ENCODE results near the gene TBC1D1. TPM values are rescaled to one million over a fixed set of nuclear protein-coding genes. Genes with fewer than 3 reads are reported as not detected.

The TBC1D1 gene
- total RNA-seq, 1 donor from 2014 or later, result 56.5 TPM

DNA sequence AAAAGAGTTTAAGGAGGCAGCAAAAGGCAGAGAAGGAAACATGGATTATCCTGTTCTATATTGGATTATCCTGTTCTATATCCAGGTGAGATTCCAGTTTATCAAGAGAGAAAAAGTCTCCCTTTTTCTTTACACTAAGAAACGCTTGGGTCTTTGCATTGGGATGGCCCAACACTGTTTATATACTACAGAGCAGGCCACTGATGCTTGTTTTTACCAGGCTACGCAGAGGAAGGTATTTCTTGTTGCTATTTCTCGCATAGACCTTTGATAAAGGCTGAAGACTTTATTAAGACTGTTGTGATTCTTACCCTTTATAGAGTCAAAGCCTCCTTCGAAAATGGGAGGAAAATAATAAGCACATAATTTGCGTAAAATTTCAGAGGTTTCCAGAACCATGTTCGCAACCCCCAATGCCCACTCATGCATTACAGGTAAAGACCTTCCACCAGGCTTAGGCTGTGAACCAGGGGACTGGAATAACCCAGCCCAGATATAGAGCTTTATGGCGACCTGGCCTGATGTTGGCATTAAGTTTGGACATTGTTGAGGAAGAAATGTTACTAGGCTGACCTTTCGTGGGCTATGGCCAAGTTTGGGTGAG, 287.6 kb downstream of the TBC1D1 start:
- Histone ChIP-seq H3K27me3 (ENCODE audit: low read depth) (no peaks in the 10 kb centered on the region), H3K36me3 (no peaks in the 10 kb centered on the region), H3K4me3 (no peak overlapping the region), H3K9me3 (no peaks in the 10 kb centered on the region), H3K27ac (no peak overlapping the region), H3K4me1 (peaks cover 46% of the 10 kb centered on the region)
- DNase-seq, result no peak
- no peak for ATAC-seq
- intact Hi-C loops (cut with DNase I), result no loop called here
- no peak for TF ChIP-seq CTCF (IDR thresholded peaks at IDR 0.05)

DNA sequence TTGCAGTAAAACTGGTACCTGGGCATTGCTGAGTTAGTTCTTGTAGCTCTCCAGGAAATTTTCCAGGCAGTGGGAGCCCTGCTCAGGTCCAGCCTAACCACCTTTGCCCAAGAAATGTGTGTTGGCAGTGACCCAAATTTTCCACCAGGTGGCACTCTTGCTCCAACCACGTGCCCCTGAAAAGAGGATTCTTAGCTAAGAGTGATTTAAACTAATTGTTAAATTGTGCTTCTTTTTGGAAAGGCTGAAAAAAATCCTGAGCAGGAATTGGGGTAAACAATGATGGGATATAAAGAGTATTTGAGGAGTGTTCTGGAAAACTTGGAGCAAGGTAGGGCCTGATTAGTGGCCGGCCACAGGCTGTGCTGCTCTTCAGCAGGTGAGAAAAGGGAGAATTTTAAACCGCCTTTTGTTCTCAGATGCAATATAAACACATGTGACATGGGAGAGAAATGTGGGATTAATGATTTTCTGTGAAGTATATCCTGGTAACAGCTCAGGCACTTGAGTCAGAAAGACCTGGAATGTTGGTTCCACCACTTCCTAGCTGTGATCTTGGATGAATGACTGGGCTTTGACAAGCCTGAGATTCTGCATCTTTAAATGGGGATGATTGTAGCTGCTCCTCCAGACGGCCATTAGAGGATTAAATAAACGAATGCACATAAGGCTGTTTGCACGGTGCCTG, 288.9 kb downstream of the TBC1D1 start:
- H3K9me3 ChIP-seq, result no peaks in the 10 kb centered on the region
- H3K27ac ChIP-seq, result no peak overlapping the region
- H3K4me1 ChIP-seq, result peaks cover 46% of the 10 kb centered on the region
- intact Hi-C loops (cut with DNase I), result no loop called here
- ATAC-seq (peak; percentile 71 to 76), DNase-seq (peak; percentile 62)
- no peaks in the 10 kb centered on the region for H3K27me3 ChIP-seq (ENCODE audit: low read depth)
- TF ChIP-seq CTCF (IDR thresholded peaks at IDR 0.05), result peak; percentile 96
- no peaks in the 10 kb centered on the region for H3K36me3 ChIP-seq
- no peak overlapping the region for H3K4me3 ChIP-seq

GRCh38 chr4:38180456-38180855, 289.6 kb downstream of the TBC1D1 start:
- Histone ChIP-seq H3K27ac (no peak overlapping the region), H3K9me3 (no peaks in the 10 kb centered on the region), H3K4me3 (no peak overlapping the region), H3K36me3 (no peaks in the 10 kb centered on the region), H3K4me1 (peaks cover 41% of the 10 kb centered on the region), H3K27me3 (ENCODE audit: low read depth) (no peaks in the 10 kb centered on the region)
- DNase-seq (no peak), ATAC-seq (no peak)
- no peak for TF ChIP-seq CTCF (IDR thresholded peaks at IDR 0.05)
- intact Hi-C loops (cut with DNase I), result no loop called here

DNA sequence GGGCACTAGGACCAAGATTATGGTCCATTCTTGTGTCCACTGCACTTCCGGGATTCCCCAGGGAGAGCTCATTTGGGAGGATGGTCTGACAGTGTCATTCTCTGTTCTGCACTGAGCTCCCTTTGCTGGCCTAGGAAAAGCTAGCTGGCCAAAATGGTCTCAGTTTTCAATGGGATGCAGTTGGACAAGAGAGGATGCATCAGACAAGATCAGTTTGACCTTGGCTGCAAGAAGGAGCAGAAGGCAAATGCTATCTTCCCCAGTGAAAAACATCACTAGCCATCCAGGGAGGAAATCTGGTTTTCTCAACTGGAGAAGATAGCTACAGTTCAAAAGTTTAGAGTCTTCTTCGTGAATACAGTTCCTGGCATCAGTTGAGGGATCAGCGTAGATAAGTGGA, 290.4 kb downstream of the TBC1D1 start:
- Histone ChIP-seq H3K9me3 (no peaks in the 10 kb centered on the region), H3K4me3 (no peak overlapping the region), H3K27me3 (ENCODE audit: low read depth) (no peaks in the 10 kb centered on the region), H3K4me1 (peaks cover 36% of the 10 kb centered on the region), H3K27ac (no peak overlapping the region), H3K36me3 (no peaks in the 10 kb centered on the region)
- DNase-seq (no peak), ATAC-seq (no peak)
- intact Hi-C loops (cut with DNase I), result no loop called here
- no peak for TF ChIP-seq CTCF (IDR thresholded peaks at IDR 0.05)

DNA sequence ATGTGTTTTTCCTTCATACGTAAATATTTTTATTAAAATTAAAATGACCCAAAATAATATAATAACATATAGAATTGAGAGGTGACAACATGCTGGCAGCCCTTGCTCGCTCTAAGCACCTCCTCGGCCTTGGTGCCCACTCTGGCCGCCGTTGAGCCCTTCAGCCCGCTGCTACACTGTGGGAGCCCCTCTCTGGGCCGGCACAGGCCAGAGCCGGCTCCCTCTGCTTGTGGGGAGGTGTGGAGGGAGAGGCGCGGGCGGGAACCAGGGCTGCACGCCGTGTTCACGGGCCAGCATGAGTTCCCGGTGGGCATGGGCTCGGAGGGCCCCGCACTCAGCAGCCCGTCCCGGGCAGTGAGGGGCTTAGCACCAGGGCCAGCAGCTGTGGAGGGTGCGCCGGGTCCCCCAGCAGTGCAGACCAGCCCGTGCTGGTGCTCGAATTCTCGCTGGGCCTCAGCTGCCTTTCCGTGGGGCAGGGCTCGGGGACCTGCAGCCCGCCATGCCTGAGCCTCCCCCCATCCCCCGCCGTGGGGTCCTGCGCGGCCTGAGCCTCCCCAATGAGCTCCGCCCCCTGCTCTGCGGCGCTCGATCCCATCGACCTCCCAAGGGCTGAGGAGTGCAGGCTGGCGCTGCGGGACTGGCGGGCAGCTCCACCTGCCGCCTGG, 291.6 kb downstream of the TBC1D1 start:
- intact Hi-C loops (cut with DNase I), result no loop called here
- no peak for TF ChIP-seq CTCF (IDR thresholded peaks at IDR 0.05)
- ATAC-seq, result no peak
- Histone ChIP-seq H3K4me1 (peaks cover 25% of the 10 kb centered on the region), H3K4me3 (no peak overlapping the region), H3K9me3 (no peaks in the 10 kb centered on the region), H3K27me3 (ENCODE audit: low read depth) (no peaks in the 10 kb centered on the region), H3K36me3 (no peaks in the 10 kb centered on the region), H3K27ac (no peak overlapping the region)
- no peak for DNase-seq

All from lower lobe of right lung (tissue), 2 donors.